HepG2 (cell line): ENCODE results near the gene HIPK4. TPM values are rescaled to one million over a fixed set of nuclear protein-coding genes. Genes with fewer than 3 reads are reported as not detected.

Experiments
- DNMT1 ChIP-seq: sonication (generic); formaldehyde crosslinking; IDR thresholded peaks from 2 replicates; pipeline ENCODE4 v1.5.1; 2020; ENCODE audit warnings: mild to moderate bottlenecking, missing genetic modification reagents
- MTA1 ChIP-seq: sonication (generic); formaldehyde crosslinking; IDR thresholded peaks from 2 replicates; pipeline ENCODE4 v1.4.0; 2020; ENCODE audit warnings: missing genetic modification reagents, mild to moderate bottlenecking, borderline replicate concordance
- MTA3 ChIP-seq: sonication (generic); formaldehyde crosslinking; IDR thresholded peaks from 2 replicates; pipeline ENCODE4 v1.4.0; 2020; ENCODE audit warnings: missing genetic modification reagents
- NAIF1 ChIP-seq: sonication (generic); formaldehyde crosslinking; IDR thresholded peaks from 2 replicates; pipeline ENCODE4 v1.5.0; 2020; ENCODE audit warnings: mild to moderate bottlenecking, missing genetic modification reagents, borderline replicate concordance
- TBL1XR1 ChIP-seq: fragments of 150-350 bp; IDR thresholded peaks from 2 replicates; pipeline ENCODE4 v1.6.1; 2014; ENCODE audit warnings: borderline replicate concordance, low read length; ENCODE audit not compliant: partially characterized antibody
- TBX3 ChIP-seq: fragments of 450-650 bp; IDR thresholded peaks from 2 replicates; pipeline ENCODE4 v1.6.1; 2017; ENCODE audit warnings: antibody characterized with exemption, mild to moderate bottlenecking, inconsistent platforms, borderline replicate concordance
- ZFP82 ChIP-seq: sonication (generic); formaldehyde crosslinking; IDR thresholded peaks from 2 replicates; pipeline ENCODE4 v1.5.1; 2020; ENCODE audit warnings: mild to moderate bottlenecking, missing genetic modification reagents, borderline replicate concordance
- ZNF160 ChIP-seq: sonication (generic); formaldehyde crosslinking; IDR thresholded peaks from 2 replicates; pipeline ENCODE4 v1.8.0; 2022; ENCODE audit warnings: mild to moderate bottlenecking, inconsistent platforms, missing genetic modification reagents
- ZNF776 ChIP-seq: sonication (generic); formaldehyde crosslinking; IDR thresholded peaks from 2 replicates; pipeline ENCODE4 v1.4.0; 2020; ENCODE audit warnings: mild to moderate bottlenecking, missing genetic modification reagents
- polyA plus RNA-seq, 8 experiments: library from polyadenylated mRNA; depleted of rRNA in 3 of 8; stranded (reverse) in 7 of 8; unstranded in 1 of 8; fragments of >200 nt; fragmentation: Illumina TruSeq in 4 of 8; extraction: Trizol in 4 of 8; gene quantifications; 2 replicates each; pipeline versions ENCODE4 v1.2.1 to v1.2.3, GENCODE V29; 2011 to 2016; ENCODE audit warnings: low read depth in 4 of 8, missing spikeins in 1 of 8, mixed read lengths in 1 of 8; ENCODE audit not compliant: insufficient read depth in 1 of 8
- total RNA-seq, 5 experiments: library from RNA; depleted of rRNA; stranded (reverse); fragments of >200 nt; fragmentation: Illumina TruSeq; extraction: Trizol; gene quantifications; 2 replicates each; pipeline ENCODE4 v1.2.3, GENCODE V29; 2016; ENCODE audit warnings: low read depth in 1 of 5
- TF ChIP-seq, protein P1 (sequence below): sonication (generic); formaldehyde crosslinking; IDR thresholded peaks from 2 replicates; pipeline ENCODE4 v1.5.0; 2020; ENCODE audit warnings: missing genetic modification reagents
- TF ChIP-seq, protein P2 (sequence below): sonication (generic); formaldehyde crosslinking; IDR thresholded peaks from 2 replicates; pipeline ENCODE4 v1.5.1; 2020; ENCODE audit warnings: mild to moderate bottlenecking, missing genetic modification reagents, borderline replicate concordance
- TF ChIP-seq, protein P3 (sequence below): sonication (generic); formaldehyde crosslinking; IDR thresholded peaks from 2 replicates; pipeline ENCODE4 v1.4.0; 2020; ENCODE audit warnings: mild to moderate bottlenecking, missing genetic modification reagents

The HIPK4 gene
- total and polyA plus RNA-seq, 2 of the 13 experiments (the other 11 are each of a cell fraction or from before 2014, with no cell fraction given): 0.03 TPM; not detected in 1

DNA sequence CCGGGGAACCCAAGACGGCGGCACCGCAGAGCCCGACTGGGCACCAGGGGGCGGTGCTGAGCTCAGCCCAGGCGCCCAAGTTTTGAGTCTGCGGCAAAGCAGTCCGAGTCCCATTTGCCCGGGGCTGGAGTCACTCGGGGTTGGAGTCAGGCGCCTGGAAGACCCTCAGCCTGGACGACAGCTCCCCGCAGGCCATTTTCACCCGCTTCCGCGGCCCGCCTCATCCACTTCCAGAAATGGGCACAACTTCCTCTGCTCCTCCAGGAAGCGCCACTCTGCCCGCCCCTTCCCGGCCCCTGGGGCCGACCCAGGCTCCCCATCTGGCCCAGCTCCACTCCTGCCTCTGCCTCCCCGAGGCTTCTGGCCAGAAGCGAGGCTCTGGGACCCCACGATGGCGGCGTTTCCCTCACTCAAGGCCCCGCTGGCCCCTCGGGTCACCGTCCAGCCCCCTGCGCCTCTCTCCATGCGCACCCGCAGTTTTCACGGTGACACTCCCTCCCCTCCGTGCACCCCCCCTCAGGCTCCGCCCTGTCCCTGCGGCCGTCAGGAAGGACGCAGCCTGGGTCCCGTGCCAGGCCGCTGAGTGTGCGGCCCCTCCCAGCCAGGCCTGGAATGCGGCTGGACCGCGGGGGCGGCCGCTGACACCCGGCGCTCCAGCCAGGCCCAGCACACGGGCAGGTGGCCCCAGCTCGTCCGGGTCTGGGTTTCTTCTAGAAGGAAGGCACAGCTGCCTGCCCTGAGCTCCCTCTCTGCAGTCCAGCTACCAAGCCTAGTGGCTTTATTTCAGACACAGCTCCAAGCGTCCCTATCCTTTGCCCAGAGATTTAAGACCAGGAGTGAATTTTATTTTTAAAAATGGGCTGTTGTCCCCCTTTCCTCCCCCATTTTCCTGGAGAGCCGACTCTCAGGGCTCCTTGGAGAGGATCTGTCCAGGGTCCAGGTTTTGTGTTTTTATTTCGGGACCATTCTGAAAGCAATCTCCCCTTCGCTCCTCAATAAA is 31.1 kb upstream of the HIPK4 start (continued):
- TF ChIP-seq, protein P1, sequence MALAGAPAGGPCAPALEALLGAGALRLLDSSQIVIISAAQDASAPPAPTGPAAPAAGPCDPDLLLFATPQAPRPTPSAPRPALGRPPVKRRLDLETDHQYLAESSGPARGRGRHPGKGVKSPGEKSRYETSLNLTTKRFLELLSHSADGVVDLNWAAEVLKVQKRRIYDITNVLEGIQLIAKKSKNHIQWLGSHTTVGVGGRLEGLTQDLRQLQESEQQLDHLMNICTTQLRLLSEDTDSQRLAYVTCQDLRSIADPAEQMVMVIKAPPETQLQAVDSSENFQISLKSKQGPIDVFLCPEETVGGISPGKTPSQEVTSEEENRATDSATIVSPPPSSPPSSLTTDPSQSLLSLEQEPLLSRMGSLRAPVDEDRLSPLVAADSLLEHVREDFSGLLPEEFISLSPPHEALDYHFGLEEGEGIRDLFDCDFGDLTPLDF: no peak
- TF ChIP-seq DNMT1: peak; percentile 64
- no peak for TF ChIP-seq MTA3 (CRISPR knock-in tag)
- TF ChIP-seq ZNF776 (CRISPR knock-in tag): peak; percentile 79; the same call in 1 of the 2 replicates
- peak; percentile 46 for TF ChIP-seq TBL1XR1
- TF ChIP-seq, protein P2, sequence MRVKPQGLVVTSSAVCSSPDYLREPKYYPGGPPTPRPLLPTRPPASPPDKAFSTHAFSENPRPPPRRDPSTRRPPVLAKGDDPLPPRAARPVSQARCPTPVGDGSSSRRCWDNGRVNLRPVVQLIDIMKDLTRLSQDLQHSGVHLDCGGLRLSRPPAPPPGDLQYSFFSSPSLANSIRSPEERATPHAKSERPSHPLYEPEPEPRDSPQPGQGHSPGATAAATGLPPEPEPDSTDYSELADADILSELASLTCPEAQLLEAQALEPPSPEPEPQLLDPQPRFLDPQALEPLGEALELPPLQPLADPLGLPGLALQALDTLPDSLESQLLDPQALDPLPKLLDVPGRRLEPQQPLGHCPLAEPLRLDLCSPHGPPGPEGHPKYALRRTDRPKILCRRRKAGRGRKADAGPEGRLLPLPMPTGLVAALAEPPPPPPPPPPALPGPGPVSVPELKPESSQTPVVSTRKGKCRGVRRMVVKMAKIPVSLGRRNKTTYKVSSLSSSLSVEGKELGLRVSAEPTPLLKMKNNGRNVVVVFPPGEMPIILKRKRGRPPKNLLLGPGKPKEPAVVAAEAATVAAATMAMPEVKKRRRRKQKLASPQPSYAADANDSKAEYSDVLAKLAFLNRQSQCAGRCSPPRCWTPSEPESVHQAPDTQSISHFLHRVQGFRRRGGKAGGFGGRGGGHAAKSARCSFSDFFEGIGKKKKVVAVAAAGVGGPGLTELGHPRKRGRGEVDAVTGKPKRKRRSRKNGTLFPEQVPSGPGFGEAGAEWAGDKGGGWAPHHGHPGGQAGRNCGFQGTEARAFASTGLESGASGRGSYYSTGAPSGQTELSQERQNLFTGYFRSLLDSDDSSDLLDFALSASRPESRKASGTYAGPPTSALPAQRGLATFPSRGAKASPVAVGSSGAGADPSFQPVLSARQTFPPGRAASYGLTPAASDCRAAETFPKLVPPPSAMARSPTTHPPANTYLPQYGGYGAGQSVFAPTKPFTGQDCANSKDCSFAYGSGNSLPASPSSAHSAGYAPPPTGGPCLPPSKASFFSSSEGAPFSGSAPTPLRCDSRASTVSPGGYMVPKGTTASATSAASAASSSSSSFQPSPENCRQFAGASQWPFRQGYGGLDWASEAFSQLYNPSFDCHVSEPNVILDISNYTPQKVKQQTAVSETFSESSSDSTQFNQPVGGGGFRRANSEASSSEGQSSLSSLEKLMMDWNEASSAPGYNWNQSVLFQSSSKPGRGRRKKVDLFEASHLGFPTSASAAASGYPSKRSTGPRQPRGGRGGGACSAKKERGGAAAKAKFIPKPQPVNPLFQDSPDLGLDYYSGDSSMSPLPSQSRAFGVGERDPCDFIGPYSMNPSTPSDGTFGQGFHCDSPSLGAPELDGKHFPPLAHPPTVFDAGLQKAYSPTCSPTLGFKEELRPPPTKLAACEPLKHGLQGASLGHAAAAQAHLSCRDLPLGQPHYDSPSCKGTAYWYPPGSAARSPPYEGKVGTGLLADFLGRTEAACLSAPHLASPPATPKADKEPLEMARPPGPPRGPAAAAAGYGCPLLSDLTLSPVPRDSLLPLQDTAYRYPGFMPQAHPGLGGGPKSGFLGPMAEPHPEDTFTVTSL (CRISPR knock-in tag): no peak
- peak; percentile 46; the same call in 1 of the 2 replicates for TF ChIP-seq TBX3
- peak; percentile 65; the same call in 1 of the 2 replicates for TF ChIP-seq MTA1 (CRISPR knock-in tag)
- TF ChIP-seq, protein P3, sequence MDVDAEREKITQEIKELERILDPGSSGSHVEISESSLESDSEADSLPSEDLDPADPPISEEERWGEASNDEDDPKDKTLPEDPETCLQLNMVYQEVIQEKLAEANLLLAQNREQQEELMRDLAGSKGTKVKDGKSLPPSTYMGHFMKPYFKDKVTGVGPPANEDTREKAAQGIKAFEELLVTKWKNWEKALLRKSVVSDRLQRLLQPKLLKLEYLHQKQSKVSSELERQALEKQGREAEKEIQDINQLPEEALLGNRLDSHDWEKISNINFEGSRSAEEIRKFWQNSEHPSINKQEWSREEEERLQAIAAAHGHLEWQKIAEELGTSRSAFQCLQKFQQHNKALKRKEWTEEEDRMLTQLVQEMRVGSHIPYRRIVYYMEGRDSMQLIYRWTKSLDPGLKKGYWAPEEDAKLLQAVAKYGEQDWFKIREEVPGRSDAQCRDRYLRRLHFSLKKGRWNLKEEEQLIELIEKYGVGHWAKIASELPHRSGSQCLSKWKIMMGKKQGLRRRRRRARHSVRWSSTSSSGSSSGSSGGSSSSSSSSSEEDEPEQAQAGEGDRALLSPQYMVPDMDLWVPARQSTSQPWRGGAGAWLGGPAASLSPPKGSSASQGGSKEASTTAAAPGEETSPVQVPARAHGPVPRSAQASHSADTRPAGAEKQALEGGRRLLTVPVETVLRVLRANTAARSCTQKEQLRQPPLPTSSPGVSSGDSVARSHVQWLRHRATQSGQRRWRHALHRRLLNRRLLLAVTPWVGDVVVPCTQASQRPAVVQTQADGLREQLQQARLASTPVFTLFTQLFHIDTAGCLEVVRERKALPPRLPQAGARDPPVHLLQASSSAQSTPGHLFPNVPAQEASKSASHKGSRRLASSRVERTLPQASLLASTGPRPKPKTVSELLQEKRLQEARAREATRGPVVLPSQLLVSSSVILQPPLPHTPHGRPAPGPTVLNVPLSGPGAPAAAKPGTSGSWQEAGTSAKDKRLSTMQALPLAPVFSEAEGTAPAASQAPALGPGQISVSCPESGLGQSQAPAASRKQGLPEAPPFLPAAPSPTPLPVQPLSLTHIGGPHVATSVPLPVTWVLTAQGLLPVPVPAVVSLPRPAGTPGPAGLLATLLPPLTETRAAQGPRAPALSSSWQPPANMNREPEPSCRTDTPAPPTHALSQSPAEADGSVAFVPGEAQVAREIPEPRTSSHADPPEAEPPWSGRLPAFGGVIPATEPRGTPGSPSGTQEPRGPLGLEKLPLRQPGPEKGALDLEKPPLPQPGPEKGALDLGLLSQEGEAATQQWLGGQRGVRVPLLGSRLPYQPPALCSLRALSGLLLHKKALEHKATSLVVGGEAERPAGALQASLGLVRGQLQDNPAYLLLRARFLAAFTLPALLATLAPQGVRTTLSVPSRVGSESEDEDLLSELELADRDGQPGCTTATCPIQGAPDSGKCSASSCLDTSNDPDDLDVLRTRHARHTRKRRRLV (CRISPR knock-in tag): peak; percentile 88; the same call in 1 of the 2 replicates
- no peak for TF ChIP-seq NAIF1 (CRISPR knock-in tag)
- TF ChIP-seq ZNF160: peak; percentile 93
- no peak; the same call in 1 of the 2 replicates for TF ChIP-seq ZFP82 (CRISPR knock-in tag)
